Measurements from ENCODE around the gene OR2T11.
A peak's percentile ranks its signal among the peaks of the same experiment; 100 is the strongest.

The OR2T11 gene

GRCh38 chr1:248622570-248623001 is 12.3 kb downstream of the OR2T11 start:
- TF ChIP-seq CTCF (IDR thresholded peaks at IDR 0.05; ENCODE audit: low read depth, low read length) = peak; percentile 25; the same call in 1 of the 2 replicates
- Histone ChIP-seq H3K36me3 (no peaks in the 10 kb centered on the region), H3K27me3 (ENCODE audit: insufficient read depth, low read depth, severe bottlenecking) (peaks cover 84% of the 10 kb centered on the region), H3K27ac (no peak overlapping the region), H3K9me3 (ENCODE audit: severe bottlenecking) (no peaks in the 10 kb centered on the region), H3K4me3 (ENCODE audit: low read depth, low read length) (no peak overlapping the region)
- DNase-seq = no peak

GRCh38 chr1:248621770-248622169 is 13.1 kb downstream of the OR2T11 start:
- no peaks in the 10 kb centered on the region for H3K36me3 ChIP-seq
- no peak overlapping the region for H3K27ac ChIP-seq
- peaks cover 76% of the 10 kb centered on the region for H3K27me3 ChIP-seq (ENCODE audit: insufficient read depth, low read depth, severe bottlenecking)
- no peak for DNase-seq
- H3K9me3 ChIP-seq (ENCODE audit: severe bottlenecking) = no peaks in the 10 kb centered on the region
- TF ChIP-seq CTCF (IDR thresholded peaks at IDR 0.05; ENCODE audit: low read depth, low read length) = no peak
- no peak overlapping the region for H3K4me3 ChIP-seq (ENCODE audit: low read depth, low read length)

- H3K9me3 ChIP-seq (ENCODE audit: severe bottlenecking) = no peaks in the 10 kb centered on the region
- no peaks in the 10 kb centered on the region for H3K36me3 ChIP-seq
- peak; percentile 57 for TF ChIP-seq CTCF (IDR thresholded peaks at IDR 0.05; ENCODE audit: low read depth, low read length)
- peaks cover 66% of the 10 kb centered on the region for H3K27me3 ChIP-seq (ENCODE audit: insufficient read depth, low read depth, severe bottlenecking)
- DNase-seq = peak; percentile 55
- no peak overlapping the region for H3K27ac ChIP-seq
- H3K4me3 ChIP-seq (ENCODE audit: low read depth, low read length) = no peak overlapping the region
Observed at GRCh38 chr1:248618878-248619277, 16.0 kb downstream of the OR2T11 start.

- Histone ChIP-seq H3K27me3 (ENCODE audit: insufficient read depth, low read depth, severe bottlenecking) (peaks cover 68% of the 10 kb centered on the region), H3K4me3 (ENCODE audit: low read depth, low read length) (no peak overlapping the region), H3K36me3 (no peaks in the 10 kb centered on the region), H3K9me3 (ENCODE audit: severe bottlenecking) (no peaks in the 10 kb centered on the region), H3K27ac (no peak overlapping the region)
- TF ChIP-seq CTCF (IDR thresholded peaks at IDR 0.05; ENCODE audit: low read depth, low read length) = no peak
- DNase-seq = no peak
Observed at GRCh38 chr1:248618119-248618518, 16.8 kb downstream of the OR2T11 start.

- no peaks in the 10 kb centered on the region for H3K36me3 ChIP-seq
- H3K9me3 ChIP-seq (ENCODE audit: severe bottlenecking) = no peaks in the 10 kb centered on the region
- H3K27me3 ChIP-seq (ENCODE audit: insufficient read depth, low read depth, severe bottlenecking) = peaks cover 67% of the 10 kb centered on the region
- no peak overlapping the region for H3K27ac ChIP-seq
- no peak for DNase-seq
- TF ChIP-seq CTCF (IDR thresholded peaks at IDR 0.05; ENCODE audit: low read depth, low read length) = no peak
- no peak overlapping the region for H3K4me3 ChIP-seq (ENCODE audit: low read depth, low read length)
Observed at GRCh38 chr1:248613742-248614141, 21.1 kb downstream of the OR2T11 start.

GRCh38 chr1:248611883-248612414 is 22.9 kb downstream of the OR2T11 start:
- DNase-seq = no peak
- no peak overlapping the region for H3K27ac ChIP-seq
- H3K9me3 ChIP-seq (ENCODE audit: severe bottlenecking) = no peaks in the 10 kb centered on the region
- H3K4me3 ChIP-seq (ENCODE audit: low read depth, low read length) = no peak overlapping the region
- peaks cover 65% of the 10 kb centered on the region for H3K27me3 ChIP-seq (ENCODE audit: insufficient read depth, low read depth, severe bottlenecking)
- TF ChIP-seq CTCF (IDR thresholded peaks at IDR 0.05; ENCODE audit: low read depth, low read length) = no peak
- no peaks in the 10 kb centered on the region for H3K36me3 ChIP-seq
